NT2/D1 (cell line): Measurements from ENCODE around the gene ALDH2.

Experiments
- DNase-seq: peaks from one replicate; pipeline ENCODE4 v3.0.0-alpha.2; 2011; ENCODE audit warnings: low read depth, low spot score
- H3K27me3 ChIP-seq: 2 replicates; pipeline ENCODE4 v1.6.0; 2011; ENCODE audit warnings: mild to moderate bottlenecking; ENCODE audit not compliant: insufficient read length, insufficient read depth
- H3K36me3 ChIP-seq: 2 replicates; pipeline ENCODE4 v1.6.1; 2011; ENCODE audit warnings: mild to moderate bottlenecking, low read length, mixed read lengths; ENCODE audit not compliant: insufficient read depth, insufficient read length
- H3K4me1 ChIP-seq: 2 replicates; pipeline ENCODE4 v1.5.1; 2011; ENCODE audit not compliant: insufficient read depth, insufficient read length
- H3K4me3 ChIP-seq: 2 replicates; pipeline ENCODE4 v1.5.1; 2011; ENCODE audit warnings: low read depth; ENCODE audit not compliant: insufficient read length
- H3K9ac ChIP-seq: 2 replicates; pipeline ENCODE4 v1.6.0; 2011; ENCODE audit warnings: low read depth; ENCODE audit not compliant: insufficient read length
- H3K9me3 ChIP-seq: 2 replicates; pipeline ENCODE4 v1.5.1; 2011; ENCODE audit warnings: mild to moderate bottlenecking, low read length; ENCODE audit not compliant: insufficient read depth
- SUZ12 ChIP-seq: IDR thresholded peaks from 2 replicates; pipeline ENCODE4 v1.6.1; 2011; ENCODE audit not compliant: insufficient read length, insufficient read depth; ENCODE audit errors: extremely low read depth
- YY1 ChIP-seq: IDR thresholded peaks from 2 replicates; pipeline ENCODE4 v1.6.1; 2011; ENCODE audit not compliant: insufficient read length, insufficient read depth
- ZNF274 ChIP-seq: IDR thresholded peaks from 2 replicates; pipeline ENCODE4 v1.6.1; 2011; ENCODE audit warnings: mild to moderate bottlenecking, low read depth, low read length

The ALDH2 gene

GRCh38 chr12:111769599-111769998 lies 2.9 kb downstream of the ALDH2 start:
- Histone ChIP-seq H3K9ac (no peak overlapping the region), H3K4me1 (peaks cover 15% of the 10 kb centered on the region)
- TF ChIP-seq ZNF274 (no peak), YY1 (no peak), SUZ12 (no peak)

GRCh38 chr12:111773801-111774551 lies 7.2 kb downstream of the ALDH2 start:
- no peaks in the 10 kb centered on the region for H3K27me3 ChIP-seq
- no peak for DNase-seq
- H3K9ac ChIP-seq, result no peak overlapping the region
- peaks cover 30% of the 10 kb centered on the region for H3K36me3 ChIP-seq
- peaks cover 15% of the 10 kb centered on the region for H3K4me1 ChIP-seq
- TF ChIP-seq YY1, result no peak
- no peak for TF ChIP-seq SUZ12
- no peak for TF ChIP-seq ZNF274
- peaks cover 10% of the 10 kb centered on the region; the same call in 1 of the 2 replicates for H3K9me3 ChIP-seq
- H3K4me3 ChIP-seq, result no peak overlapping the region

More at GRCh38 chr12:111769599-111769998, 2.9 kb downstream of the ALDH2 start:
- no peak for DNase-seq
- no peaks in the 10 kb centered on the region for H3K27me3 ChIP-seq
- H3K4me3 ChIP-seq, result no peak overlapping the region
- peaks cover 11% of the 10 kb centered on the region; the same call in 1 of the 2 replicates for H3K9me3 ChIP-seq
- H3K36me3 ChIP-seq, result peaks cover 17% of the 10 kb centered on the region

- TF ChIP-seq ZNF274 (no peak), SUZ12 (no peak), YY1 (no peak)
- H3K4me1 ChIP-seq, result peaks cover 13% of the 10 kb centered on the region
- H3K36me3 ChIP-seq, result peaks cover 35% of the 10 kb centered on the region
- no peak overlapping the region for H3K9ac ChIP-seq
- H3K9me3 ChIP-seq, result peaks cover 10% of the 10 kb centered on the region; the same call in 1 of the 2 replicates
- H3K27me3 ChIP-seq, result no peaks in the 10 kb centered on the region
- DNase-seq, result no peak
- no peak overlapping the region for H3K4me3 ChIP-seq
These were observed 8.8 kb downstream of the ALDH2 start for GRCh38 chr12:111775205-111776193.

GRCh38 chr12:111776836-111777344 lies 10.2 kb downstream of the ALDH2 start:
- peaks cover 38% of the 10 kb centered on the region for H3K36me3 ChIP-seq
- H3K27me3 ChIP-seq, result no peaks in the 10 kb centered on the region
- DNase-seq, result no peak
- TF ChIP-seq YY1 (no peak), SUZ12 (no peak), ZNF274 (no peak)
- H3K4me3 ChIP-seq, result no peak overlapping the region
- peaks cover 13% of the 10 kb centered on the region for H3K4me1 ChIP-seq
- no peak overlapping the region for H3K9ac ChIP-seq
- H3K9me3 ChIP-seq, result peaks cover 10% of the 10 kb centered on the region; the same call in 1 of the 2 replicates

- peaks cover 13% of the 10 kb centered on the region for H3K4me1 ChIP-seq
- no peak overlapping the region for H3K4me3 ChIP-seq
- H3K9me3 ChIP-seq, result peaks cover 10% of the 10 kb centered on the region; the same call in 1 of the 2 replicates
- H3K9ac ChIP-seq, result no peak overlapping the region
- TF ChIP-seq YY1, result no peak
- TF ChIP-seq ZNF274, result no peak
- TF ChIP-seq SUZ12, result no peak
- peaks cover 42% of the 10 kb centered on the region for H3K36me3 ChIP-seq
- no peaks in the 10 kb centered on the region for H3K27me3 ChIP-seq
- DNase-seq, result no peak
These were observed 10.8 kb downstream of the ALDH2 start for GRCh38 chr12:111777345-111778045.

- Histone ChIP-seq H3K9ac (no peak overlapping the region), H3K27me3 (no peaks in the 10 kb centered on the region), H3K36me3 (peaks cover 65% of the 10 kb centered on the region), H3K9me3 (peaks cover 10% of the 10 kb centered on the region; the same call in 1 of the 2 replicates), H3K4me1 (peaks cover 3% of the 10 kb centered on the region), H3K4me3 (no peak overlapping the region)
- TF ChIP-seq YY1 (no peak), ZNF274 (no peak), SUZ12 (no peak)
- DNase-seq, result no peak
These were observed 13.4 kb downstream of the ALDH2 start for GRCh38 chr12:111780166-111780565.
